Mononuclear cell (primary cell): ENCODE results near the gene ANKRD33B. TPM values are rescaled to one million over a fixed set of nuclear protein-coding genes. Genes with fewer than 3 reads are reported as not detected.
"Not testable (repeated sequence)": the region's sequence is repeated elsewhere in the genome, so short reads cannot be mapped to it uniquely, and the experiment has no call there.

Experiments used
- H3K27me3 ChIP-seq: 2 replicates; pipeline ENCODE4 v1.6.0; 2011; ENCODE audit warnings: low read length, control low read depth; ENCODE audit not compliant: insufficient read depth
- H3K4me1 ChIP-seq: 2 replicates; pipeline ENCODE4 v1.5.1; 2011; ENCODE audit warnings: mild to moderate bottlenecking, low read length, control low read depth; ENCODE audit not compliant: insufficient read depth
- H3K4me3 ChIP-seq: 2 replicates; pipeline ENCODE4 v1.5.1; 2011; ENCODE audit warnings: mild to moderate bottlenecking, low read length, moderate library complexity
- H3K9me3 ChIP-seq: 2 replicates; pipeline ENCODE4 v1.5.1; 2011; ENCODE audit warnings: low read depth, mild to moderate bottlenecking, control low read depth, low read length
- total RNA-seq: library from RNA; depleted of rRNA; stranded (reverse); fragments of >200 nt; gene quantifications from one replicate; pipeline ENCODE4 v1.2.3, GENCODE V29; 2012

The ANKRD33B gene
- total RNA-seq, 1 donor: 2.7 TPM

GRCh38 chr5:10600626-10601245 lies 36.9 kb downstream of the ANKRD33B start:
- Histone ChIP-seq H3K9me3 (no peaks in the 10 kb centered on the region), H3K4me3 (no peak overlapping the region), H3K4me1 (peaks cover 21% of the 10 kb centered on the region), H3K27me3 (no peaks in the 10 kb centered on the region)

- no peak overlapping the region for H3K4me3 ChIP-seq
- H3K9me3 ChIP-seq: no peaks in the 10 kb centered on the region
- no peaks in the 10 kb centered on the region for H3K27me3 ChIP-seq
- peaks cover 16% of the 10 kb centered on the region for H3K4me1 ChIP-seq
Measured at GRCh38 chr5:10601246-10602030, 37.6 kb downstream of the ANKRD33B start.

- Histone ChIP-seq H3K4me3 (no peak overlapping the region), H3K4me1 (peaks cover 18% of the 10 kb centered on the region), H3K9me3 (no peaks in the 10 kb centered on the region), H3K27me3 (no peaks in the 10 kb centered on the region)
Measured at GRCh38 chr5:10602031-10602806, 38.3 kb downstream of the ANKRD33B start.

- Histone ChIP-seq H3K4me1 (peaks cover 39% of the 10 kb centered on the region), H3K27me3 (no peaks in the 10 kb centered on the region), H3K4me3 (no peak overlapping the region), H3K9me3 (no peaks in the 10 kb centered on the region)
Measured at GRCh38 chr5:10604975-10605374, 41.1 kb downstream of the ANKRD33B start.

- not testable (repeated sequence) for H3K27me3 ChIP-seq, H3K9me3 ChIP-seq, H3K4me3 ChIP-seq
- peaks cover 32% of the 10 kb centered on the region for H3K4me1 ChIP-seq
Measured at GRCh38 chr5:10606632-10607022, 42.8 kb downstream of the ANKRD33B start.

GRCh38 chr5:10607023-10607665 lies 43.3 kb downstream of the ANKRD33B start:
- H3K4me3 ChIP-seq: no peak overlapping the region
- no peaks in the 10 kb centered on the region for H3K27me3 ChIP-seq
- H3K9me3 ChIP-seq: no peaks in the 10 kb centered on the region
- peaks cover 32% of the 10 kb centered on the region for H3K4me1 ChIP-seq

- no peaks in the 10 kb centered on the region for H3K27me3 ChIP-seq
- peaks cover 32% of the 10 kb centered on the region for H3K4me1 ChIP-seq
- peak overlapping the region; percentile 9 for H3K4me3 ChIP-seq
- no peaks in the 10 kb centered on the region for H3K9me3 ChIP-seq
Measured at GRCh38 chr5:10607666-10608073, 43.8 kb downstream of the ANKRD33B start.

- H3K9me3 ChIP-seq, H3K27me3 ChIP-seq: not testable (repeated sequence)
- Histone ChIP-seq H3K4me3 (peak overlapping the region; percentile 9), H3K4me1 (peaks cover 32% of the 10 kb centered on the region)
Measured at GRCh38 chr5:10608081-10608480, 44.2 kb downstream of the ANKRD33B start.

GRCh38 chr5:10610058-10610457 lies 46.2 kb downstream of the ANKRD33B start:
- Histone ChIP-seq H3K4me1 (peaks cover 29% of the 10 kb centered on the region), H3K27me3 (no peaks in the 10 kb centered on the region), H3K9me3 (no peaks in the 10 kb centered on the region), H3K4me3 (no peak overlapping the region)

GRCh38 chr5:10611290-10611689 lies 47.4 kb downstream of the ANKRD33B start:
- peaks cover 23% of the 10 kb centered on the region for H3K4me1 ChIP-seq
- H3K27me3 ChIP-seq: no peaks in the 10 kb centered on the region
- no peak overlapping the region for H3K4me3 ChIP-seq
- no peaks in the 10 kb centered on the region for H3K9me3 ChIP-seq

GRCh38 chr5:10612251-10612650 lies 48.4 kb downstream of the ANKRD33B start:
- H3K9me3 ChIP-seq: no peaks in the 10 kb centered on the region
- no peak overlapping the region for H3K4me3 ChIP-seq
- H3K4me1 ChIP-seq: peaks cover 20% of the 10 kb centered on the region
- H3K27me3 ChIP-seq: no peaks in the 10 kb centered on the region

- no peaks in the 10 kb centered on the region for H3K9me3 ChIP-seq
- H3K4me3 ChIP-seq: no peak overlapping the region
- H3K4me1 ChIP-seq: no peaks in the 10 kb centered on the region
- H3K27me3 ChIP-seq: no peaks in the 10 kb centered on the region
Measured at GRCh38 chr5:10615693-10616092, 51.8 kb downstream of the ANKRD33B start.

- peaks cover 3% of the 10 kb centered on the region for H3K4me1 ChIP-seq
- H3K4me3 ChIP-seq: no peak overlapping the region
- H3K27me3 ChIP-seq: no peaks in the 10 kb centered on the region
- no peaks in the 10 kb centered on the region for H3K9me3 ChIP-seq
Measured at GRCh38 chr5:10617103-10617502, 53.2 kb downstream of the ANKRD33B start.

- H3K4me1 ChIP-seq: peaks cover 5% of the 10 kb centered on the region
- no peak overlapping the region for H3K4me3 ChIP-seq
- H3K9me3 ChIP-seq: no peaks in the 10 kb centered on the region
- H3K27me3 ChIP-seq: no peaks in the 10 kb centered on the region
Measured at GRCh38 chr5:10618311-10618710, 54.4 kb downstream of the ANKRD33B start.

- no peak overlapping the region for H3K4me3 ChIP-seq
- peaks cover 5% of the 10 kb centered on the region for H3K4me1 ChIP-seq
- H3K9me3 ChIP-seq: no peaks in the 10 kb centered on the region
- no peaks in the 10 kb centered on the region for H3K27me3 ChIP-seq
Measured at GRCh38 chr5:10619649-10620048, 55.8 kb downstream of the ANKRD33B start.
